Measurements from ENCODE around the gene ZNF558.
"Not testable (repeated sequence)": the region's sequence is repeated elsewhere in the genome, so short reads cannot be mapped to it uniquely, and the experiment has no call there.

The ZNF558 gene

GRCh38 chr19:8773587-8773986, 58.5 kb downstream of the ZNF558 start:
- not testable (repeated sequence) for H3K27me3 ChIP-seq (ENCODE audit: insufficient read depth, low read length); H3K4me3 ChIP-seq (ENCODE audit: low read length); H3K9ac ChIP-seq (ENCODE audit: low read depth, low read length); H3K36me3 ChIP-seq (ENCODE audit: insufficient read depth, low read depth, low read length); H3K9me3 ChIP-seq (ENCODE audit: insufficient read depth, low read depth, low read length); H3K27ac ChIP-seq (ENCODE audit: low read length); H3K4me1 ChIP-seq (ENCODE audit: insufficient read depth, low read length)

- H3K36me3 ChIP-seq (ENCODE audit: insufficient read depth, low read depth, low read length); H3K27me3 ChIP-seq (ENCODE audit: insufficient read depth, low read length); H3K27ac ChIP-seq (ENCODE audit: low read length); H3K9ac ChIP-seq (ENCODE audit: low read depth, low read length); H3K4me3 ChIP-seq (ENCODE audit: low read length); H3K4me1 ChIP-seq (ENCODE audit: insufficient read depth, low read length); H3K9me3 ChIP-seq (ENCODE audit: insufficient read depth, low read depth, low read length): not testable (repeated sequence)
Measured at GRCh38 chr19:8769265-8769664, 62.8 kb downstream of the ZNF558 start.

GRCh38 chr19:8767257-8767656, 64.8 kb downstream of the ZNF558 start:
- not testable (repeated sequence) for H3K4me1 ChIP-seq (ENCODE audit: insufficient read depth, low read length); H3K27me3 ChIP-seq (ENCODE audit: insufficient read depth, low read length); H3K4me3 ChIP-seq (ENCODE audit: low read length)

More at GRCh38 chr19:8767257-8767656, 64.8 kb downstream of the ZNF558 start:
- not testable (repeated sequence) for H3K9ac ChIP-seq (ENCODE audit: low read depth, low read length); H3K27ac ChIP-seq (ENCODE audit: low read length); H3K9me3 ChIP-seq (ENCODE audit: insufficient read depth, low read depth, low read length); H3K36me3 ChIP-seq (ENCODE audit: insufficient read depth, low read depth, low read length)

Measured in iPS-20b (cell line).